Activated CD8-positive, alpha-beta memory T cell treated with anti-CD3 and anti-CD28 coated beads for 4 hours (primary cell): ENCODE data around the gene TSPAN1.

ENCODE experiments used
- DNase-seq, 2 donors: peaks; one replicate each; pipeline ENCODE4 v3.0.0-alpha.2; 2020; ENCODE audit warnings: low read depth in 2 of 2

The TSPAN1 gene, protein sequence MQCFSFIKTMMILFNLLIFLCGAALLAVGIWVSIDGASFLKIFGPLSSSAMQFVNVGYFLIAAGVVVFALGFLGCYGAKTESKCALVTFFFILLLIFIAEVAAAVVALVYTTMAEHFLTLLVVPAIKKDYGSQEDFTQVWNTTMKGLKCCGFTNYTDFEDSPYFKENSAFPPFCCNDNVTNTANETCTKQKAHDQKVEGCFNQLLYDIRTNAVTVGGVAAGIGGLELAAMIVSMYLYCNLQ

DNA sequence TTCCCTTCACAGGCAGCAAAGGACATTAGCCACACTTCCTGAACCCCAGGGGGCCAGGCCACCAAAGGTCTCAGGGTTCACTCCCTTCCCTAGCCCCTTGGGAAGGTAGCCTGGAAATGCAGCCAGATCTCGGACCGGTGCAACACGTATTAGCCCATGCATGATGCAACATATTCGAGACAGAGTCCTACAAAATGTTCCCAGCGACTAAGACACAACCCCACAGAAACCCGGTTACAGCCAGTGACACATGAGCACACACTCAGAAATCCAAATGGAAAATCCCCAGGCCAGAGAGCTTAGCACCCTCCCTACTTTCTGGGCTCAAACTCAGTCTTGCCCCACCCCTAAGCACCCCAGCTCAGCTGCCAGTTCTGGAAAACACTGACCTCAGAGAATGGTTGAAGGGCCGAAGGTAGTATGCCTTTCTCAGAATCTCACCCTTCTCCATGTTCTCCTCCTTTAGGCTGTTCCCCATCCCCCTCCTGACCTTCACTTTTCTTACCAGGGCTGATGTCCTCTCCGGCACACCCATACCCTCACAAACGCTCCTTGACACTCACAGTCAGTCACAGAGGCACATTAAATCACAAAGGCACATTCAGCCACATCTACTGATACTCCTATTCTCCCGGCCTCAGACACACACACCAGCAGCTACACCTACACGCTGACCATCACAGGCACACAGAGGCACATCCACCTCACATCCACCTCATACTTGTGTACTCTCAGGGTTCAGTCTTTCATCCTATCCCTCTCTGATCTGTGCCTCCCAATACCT lies at the start of gene TSPAN1:
TSS of gene TSPAN1 (plus strand) at position 640 of the 784 bp plus-strand sequence. CDS start 6,021 bp downstream, outside the sequence.
- no peak for DNase-seq

DNA sequence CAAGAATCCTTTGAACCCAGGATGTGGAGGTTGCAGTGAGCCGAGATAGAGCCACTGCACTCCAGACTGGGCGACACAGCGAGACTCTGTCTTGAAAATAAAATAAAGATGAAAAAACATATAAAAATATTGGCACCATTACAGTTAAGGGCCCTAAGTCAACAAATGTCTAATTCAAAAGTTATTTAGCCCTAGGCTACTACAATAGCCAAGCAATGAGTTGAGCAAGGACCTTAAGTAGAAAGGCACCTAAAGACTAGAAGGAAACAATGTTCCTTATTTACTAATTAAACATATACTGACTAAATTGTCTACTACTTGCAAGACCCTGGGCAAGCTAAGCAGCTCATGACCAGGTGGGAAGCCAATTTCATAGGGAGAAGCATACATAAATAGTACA lies 46.5 kb upstream of the TSPAN1 start:
- no peak for DNase-seq

DNA sequence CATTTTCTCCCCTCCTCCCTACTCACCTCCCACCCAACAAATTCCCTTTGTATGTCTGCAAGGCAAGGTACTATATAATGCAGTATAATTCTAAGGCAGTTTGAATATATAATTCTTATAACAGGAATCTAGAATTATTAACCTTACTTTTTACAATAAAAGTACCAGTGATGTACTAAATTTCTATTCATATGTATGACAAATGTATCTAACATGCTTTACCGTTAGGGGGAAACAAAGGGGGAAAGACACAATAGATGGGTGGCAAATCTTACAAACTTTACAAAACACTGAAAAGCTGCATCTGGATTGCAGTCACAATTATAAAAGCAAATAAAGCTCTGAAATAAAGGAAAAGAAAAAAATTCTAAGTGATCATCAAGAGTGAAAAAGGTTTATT lies 44.8 kb upstream of the TSPAN1 start:
- DNase-seq, result no peak

DNA sequence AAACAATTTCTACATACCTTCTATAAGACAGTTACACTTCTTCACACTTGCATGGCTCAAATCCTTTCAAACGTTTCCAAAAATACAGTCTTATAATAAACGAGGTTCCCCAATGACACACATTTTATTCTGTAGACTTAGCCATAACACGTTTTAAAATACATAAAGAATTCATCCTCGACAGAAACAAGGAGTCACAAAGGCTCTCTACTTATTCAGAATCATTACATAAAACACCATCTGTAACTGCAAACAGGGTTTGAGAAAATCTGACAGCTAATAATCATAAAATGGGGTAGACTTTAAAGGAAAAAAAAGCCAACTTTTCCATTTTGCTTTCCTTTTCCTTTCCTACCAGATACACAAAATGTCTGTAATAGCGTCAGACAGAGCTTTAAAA lies 44.3 kb upstream of the TSPAN1 start:
- no peak for DNase-seq

DNA sequence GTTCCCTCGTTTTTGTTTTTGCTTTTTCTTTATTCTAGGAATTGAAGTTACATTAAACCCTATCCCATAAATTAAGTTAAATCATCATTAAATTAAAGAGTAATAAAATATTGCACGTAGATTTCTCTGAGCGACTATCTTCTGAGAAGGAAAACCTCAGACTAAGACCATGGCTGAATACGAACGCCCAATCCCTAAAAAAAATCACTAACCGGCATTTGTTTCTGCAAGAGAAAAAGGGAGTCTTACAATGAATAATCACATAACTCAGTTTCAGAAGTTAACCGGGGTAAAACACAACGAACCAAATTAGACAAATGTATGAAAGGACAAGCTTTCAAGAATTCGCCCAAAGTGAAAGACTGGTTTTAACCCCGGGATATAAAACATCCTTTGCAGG lies 43.8 kb upstream of the TSPAN1 start:
- DNase-seq, result no peak

DNA sequence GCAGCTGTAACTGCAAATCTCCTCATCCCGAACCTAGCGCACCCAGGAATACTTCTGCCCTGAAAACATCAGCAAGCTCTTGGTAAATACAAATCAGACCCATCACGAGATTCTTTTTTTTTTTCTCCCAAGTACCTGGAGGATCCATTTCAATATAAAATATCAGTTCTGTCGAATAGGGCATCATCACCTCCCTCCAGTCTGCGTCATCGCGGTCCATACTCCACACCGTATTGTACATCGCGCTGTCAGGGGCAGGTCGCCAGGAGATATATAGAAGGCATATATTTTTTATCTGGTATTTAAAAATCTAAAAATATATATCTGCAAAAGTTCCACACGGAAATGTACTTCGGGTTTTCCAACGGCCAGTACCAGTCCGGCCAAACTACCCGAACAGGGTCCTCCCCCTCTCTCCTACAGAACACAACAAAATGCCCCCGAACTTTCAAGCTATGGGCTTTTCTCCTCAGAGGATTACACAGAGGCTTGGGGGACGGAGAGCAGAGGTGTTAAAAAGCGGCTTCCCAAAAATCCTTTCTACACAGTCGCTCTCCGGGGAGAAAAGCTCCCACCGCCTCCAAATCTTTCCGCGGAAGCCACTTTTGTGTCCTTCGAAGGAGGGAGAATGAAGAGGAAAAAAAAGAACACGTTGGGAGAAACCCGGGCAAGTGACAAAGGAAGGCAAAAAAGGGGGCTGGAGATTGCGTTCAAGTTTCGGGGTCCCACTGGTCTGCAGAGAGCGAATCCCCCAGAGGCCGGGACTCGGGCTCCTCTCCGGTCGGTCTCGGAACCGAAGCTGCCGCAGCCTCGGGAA lies 43.0 kb upstream of the TSPAN1 start:
- DNase-seq, result no peak

DNA sequence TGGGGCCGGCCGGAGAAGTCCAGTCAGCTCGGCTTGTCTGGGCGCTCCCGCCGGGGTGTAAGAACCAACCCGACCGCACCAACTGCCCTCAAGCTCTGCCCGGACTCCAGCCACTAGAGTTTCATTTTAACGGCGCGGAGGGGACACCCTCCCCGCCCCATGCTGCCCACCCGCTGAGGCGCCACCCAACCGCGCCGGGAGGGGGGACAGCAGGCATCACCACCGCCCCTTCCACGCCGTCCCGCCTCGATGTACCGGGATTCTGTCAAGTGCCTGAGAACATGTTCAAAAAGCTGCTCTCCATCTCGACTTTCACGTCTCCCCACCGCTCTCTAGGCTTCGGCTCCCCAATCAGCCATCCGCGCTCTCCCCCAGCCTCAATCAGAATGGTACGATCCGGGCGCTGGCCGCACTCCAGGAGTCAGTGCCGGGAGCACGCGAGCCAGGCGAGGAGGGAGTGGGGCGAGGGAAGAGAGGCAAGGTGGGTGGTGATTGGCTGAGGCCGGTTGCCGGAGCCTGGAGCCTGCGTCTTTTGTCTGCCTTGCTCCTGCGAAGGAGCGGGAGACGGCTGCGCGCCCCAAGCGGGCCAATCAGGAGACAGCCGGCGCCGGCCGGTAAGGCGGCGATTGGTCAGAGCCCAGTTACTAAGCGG lies 42.2 kb upstream of the TSPAN1 start, which contains the start of gene PIK3R3:
TSS of gene PIK3R3 (minus strand) at position 101 of the 652 bp plus-strand sequence. CDS start 677 bp downstream, outside the sequence.
- DNase-seq, result peak; percentile 73 to 76

DNA sequence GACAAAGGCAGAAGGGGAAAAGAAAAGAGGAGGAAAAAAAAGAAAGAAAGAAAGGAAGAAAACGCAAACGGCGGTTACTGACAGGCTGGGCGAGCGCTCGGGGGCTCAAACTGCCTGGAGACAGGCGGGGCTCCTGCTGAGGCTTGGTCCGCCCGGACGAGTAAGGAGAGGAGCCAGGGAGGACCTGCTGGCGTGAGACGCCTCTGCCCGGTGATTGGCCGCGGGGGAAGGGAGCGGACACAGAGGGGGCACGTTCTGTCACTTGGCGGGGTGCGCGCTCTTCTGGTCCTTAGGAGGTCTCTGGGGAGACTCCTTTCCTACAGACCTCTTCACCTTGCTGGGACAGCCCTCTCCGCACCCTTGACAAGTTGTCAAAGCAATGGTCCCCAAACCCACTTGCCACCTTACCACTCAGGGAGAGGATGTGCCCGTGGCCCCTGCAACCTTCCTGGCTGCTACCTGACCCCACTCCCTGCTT lies 41.7 kb upstream of the TSPAN1 start:
- peak; percentile 12 to 14 for DNase-seq

DNA sequence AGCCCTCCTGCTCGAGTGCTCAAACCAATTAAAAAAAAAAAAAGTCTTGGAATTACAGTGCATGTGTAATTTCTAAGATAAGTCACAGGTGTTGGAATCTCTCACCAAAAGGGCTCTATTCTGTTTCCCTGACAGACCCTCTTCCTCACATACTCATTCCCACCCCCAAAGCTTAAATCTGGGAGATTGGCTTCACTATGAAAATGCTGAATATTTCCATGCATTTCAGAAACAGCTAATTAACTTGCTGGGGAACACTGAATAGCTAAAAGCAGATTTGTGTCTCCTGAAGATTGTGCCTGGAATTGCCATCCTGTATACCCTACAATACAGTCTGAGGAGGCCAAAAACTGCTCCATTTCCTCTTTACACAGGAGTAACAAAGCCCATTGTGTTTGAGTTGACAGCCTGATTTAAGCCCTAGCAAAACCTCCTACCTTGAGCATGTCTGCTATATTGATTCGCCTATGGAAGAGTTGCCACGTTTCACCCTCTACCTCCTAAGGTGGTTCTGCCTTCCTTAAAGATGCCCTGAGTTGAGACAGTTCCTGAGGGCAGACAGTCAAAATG lies 41.0 kb upstream of the TSPAN1 start:
- DNase-seq, result no peak

DNA sequence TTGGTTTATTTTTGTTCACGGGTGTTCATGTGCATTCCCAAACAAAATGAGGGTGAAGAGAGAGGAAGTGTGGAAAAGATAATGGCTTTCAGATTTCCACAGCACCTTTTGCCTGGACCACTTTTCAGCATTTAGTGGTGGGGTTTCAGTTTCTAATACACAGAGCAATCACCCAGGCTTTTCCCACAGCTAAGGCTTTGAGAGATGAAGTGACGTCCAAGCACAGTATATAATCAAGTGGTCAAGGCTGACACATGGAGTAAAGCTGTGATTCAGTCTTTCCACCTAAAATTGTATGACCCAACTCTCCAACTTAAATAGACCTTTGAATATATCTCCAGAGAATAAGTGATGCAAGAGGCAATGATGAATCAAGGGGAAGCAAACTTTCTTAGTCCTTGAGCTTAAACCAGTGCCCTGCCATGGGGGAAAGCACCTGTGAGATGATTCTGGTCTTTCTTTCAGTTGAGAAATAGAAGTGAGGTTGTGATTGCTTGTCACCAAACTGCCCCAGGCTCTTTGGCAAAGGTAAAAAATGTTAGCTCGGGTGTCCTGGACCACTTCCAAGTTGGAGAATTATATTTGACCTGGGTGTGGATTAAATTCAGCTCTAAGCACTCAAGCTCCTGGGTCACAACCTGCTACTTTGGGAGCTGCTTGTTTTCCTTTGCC lies 40.1 kb upstream of the TSPAN1 start:
- DNase-seq, result no peak

DNA sequence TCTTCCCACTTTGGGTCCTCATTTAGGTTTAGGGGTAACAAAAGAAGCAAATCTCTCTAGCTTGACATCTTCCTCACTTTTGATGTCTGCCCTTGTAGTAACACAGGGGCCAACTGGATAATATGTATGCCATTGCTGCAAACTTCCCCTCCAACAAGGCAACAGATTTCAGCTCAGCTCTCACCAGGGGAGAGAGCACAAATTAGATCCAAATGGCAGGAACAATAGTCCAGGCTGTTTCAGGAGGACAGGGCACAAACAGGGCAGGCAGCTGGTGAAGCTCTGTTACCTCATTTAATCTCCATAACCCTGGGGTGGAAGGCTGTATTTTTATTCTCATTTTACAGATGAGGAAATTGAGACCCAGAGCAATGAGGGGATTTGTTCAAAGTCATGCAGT lies 38.2 kb upstream of the TSPAN1 start:
- no peak for DNase-seq

DNA sequence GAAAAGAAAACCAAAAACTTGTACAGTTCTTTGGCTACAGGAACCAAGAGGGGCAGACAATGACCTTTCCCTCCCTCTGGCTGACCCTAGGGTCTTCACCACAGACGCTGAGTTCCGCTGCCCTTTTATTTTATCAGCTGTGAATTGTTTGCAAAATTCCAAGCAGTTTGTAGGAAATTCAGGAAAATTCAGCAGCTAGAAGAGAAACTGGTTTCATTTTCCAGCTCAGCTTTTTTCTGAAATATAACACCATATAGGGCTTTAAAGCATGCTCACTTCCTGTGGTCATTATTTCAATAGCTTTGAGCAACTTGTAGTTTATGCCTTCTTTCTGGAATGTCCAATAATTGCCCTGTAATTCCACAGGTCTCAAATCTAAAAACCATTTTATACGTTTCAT lies 37.0 kb upstream of the TSPAN1 start:
- DNase-seq, result no peak

DNA sequence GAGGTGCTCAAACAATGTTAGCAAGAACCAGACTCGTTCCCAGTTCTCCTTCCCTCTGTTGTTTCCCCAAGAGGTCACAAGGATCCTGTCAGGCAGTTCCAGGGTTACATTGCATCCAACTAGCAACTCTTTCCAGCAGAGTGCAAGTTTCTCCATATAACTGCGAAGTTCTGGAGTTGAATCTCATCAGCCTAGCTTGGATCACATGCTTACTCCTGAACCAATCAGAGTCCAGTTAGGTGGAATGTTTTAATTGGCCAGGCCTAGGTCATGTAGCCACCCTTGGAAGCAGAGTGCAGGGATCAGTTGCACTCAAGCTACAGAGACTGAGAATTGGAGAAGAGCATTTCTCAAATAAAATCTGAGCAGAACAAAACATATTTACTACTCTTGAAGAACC lies 26.6 kb upstream of the TSPAN1 start:
- no peak for DNase-seq

DNA sequence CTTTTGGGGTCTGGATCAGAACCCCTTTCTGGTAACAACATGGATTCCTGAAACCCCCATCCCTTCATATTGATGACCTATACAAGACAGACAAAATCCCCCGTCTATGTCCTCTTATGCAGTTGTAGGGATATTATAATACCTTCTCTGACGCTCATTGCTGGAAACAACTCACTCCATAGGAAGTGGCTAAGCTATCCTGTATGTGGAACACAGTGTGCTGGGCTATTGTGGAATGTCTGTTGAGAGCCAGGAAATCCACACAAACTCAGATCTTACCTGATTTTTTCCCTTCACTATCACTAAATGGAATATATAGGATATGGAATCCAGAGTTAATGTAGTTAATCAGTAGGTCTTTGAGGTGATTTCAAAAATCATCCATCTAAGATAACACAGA lies 24.8 kb upstream of the TSPAN1 start:
- no peak for DNase-seq

DNA sequence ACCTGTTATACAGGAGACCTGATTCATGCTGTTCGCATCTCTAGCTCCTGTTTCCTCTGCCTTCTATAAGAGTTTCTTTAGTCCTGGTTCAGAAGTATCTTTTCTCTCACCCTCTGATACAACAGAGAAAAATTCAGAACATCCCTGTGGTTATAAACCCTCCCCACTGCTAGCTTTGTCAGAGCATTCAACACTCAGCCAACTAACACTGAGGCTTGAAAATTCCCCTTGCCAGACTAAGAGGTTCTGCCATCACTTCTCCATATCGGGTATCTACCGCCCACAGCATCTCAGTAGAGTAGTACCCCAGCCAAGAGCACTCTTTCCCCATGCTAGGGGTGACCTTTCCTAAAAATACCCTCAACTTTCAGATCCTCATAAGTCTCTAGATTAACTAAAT lies 22.9 kb upstream of the TSPAN1 start:
- no peak for DNase-seq

DNA sequence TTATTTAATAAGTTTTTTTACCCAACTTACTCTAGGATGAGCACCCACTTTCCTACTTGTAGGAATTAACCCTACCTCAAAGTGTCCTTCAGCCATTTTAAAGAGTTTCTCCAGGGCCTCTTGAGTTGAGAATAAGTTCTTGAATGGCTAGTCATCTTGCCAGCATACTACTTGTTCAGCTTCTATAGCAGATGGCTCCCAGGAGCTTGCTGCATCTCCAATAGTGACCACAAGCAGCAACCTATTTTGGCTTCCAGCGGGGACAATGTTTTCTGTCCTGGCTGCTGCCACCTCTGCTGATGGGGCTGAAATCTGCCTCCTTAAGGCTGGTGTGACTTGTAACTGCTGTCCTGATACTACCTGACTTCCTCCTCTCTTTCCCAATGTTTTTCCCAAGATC lies 21.7 kb upstream of the TSPAN1 start:
- DNase-seq, result no peak

DNA sequence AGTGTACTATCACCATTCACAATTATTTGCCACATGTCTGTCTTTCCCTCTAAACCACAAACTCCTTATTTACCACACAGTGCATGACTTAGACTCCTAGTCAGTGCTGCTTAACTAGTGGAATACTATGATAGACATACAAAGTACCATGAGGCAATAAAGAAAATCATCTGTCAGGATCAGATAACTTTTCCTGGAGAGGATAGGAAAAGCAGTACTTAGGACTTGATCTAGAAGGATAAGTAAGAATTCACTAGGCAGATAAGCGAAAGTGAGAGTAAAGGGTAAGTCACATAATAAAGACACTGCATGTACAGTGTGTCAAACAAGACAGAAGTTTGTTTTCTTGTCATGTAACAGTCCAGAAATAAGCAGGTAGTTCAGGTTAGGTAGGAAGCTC lies 21.2 kb upstream of the TSPAN1 start:
- DNase-seq, result no peak

DNA sequence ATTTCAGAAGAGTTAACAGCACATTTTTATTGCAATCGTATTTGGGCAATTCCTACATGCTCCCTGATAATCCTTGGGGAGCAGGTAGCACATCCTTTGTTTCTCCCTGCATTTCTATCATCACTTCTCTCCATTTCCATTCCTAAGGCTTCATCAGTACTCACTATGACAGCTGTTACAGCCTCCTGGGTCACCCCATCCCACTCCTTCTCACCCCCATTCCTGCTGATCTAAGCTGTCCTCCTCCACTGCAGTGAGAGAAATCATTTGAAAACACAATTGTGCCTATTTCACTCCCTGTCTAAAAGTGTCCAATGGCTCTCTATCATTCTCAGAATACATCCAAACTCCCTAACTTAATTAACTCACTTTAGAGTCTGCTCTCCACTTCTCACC lies 17.0 kb upstream of the TSPAN1 start:
- DNase-seq, result no peak

DNA sequence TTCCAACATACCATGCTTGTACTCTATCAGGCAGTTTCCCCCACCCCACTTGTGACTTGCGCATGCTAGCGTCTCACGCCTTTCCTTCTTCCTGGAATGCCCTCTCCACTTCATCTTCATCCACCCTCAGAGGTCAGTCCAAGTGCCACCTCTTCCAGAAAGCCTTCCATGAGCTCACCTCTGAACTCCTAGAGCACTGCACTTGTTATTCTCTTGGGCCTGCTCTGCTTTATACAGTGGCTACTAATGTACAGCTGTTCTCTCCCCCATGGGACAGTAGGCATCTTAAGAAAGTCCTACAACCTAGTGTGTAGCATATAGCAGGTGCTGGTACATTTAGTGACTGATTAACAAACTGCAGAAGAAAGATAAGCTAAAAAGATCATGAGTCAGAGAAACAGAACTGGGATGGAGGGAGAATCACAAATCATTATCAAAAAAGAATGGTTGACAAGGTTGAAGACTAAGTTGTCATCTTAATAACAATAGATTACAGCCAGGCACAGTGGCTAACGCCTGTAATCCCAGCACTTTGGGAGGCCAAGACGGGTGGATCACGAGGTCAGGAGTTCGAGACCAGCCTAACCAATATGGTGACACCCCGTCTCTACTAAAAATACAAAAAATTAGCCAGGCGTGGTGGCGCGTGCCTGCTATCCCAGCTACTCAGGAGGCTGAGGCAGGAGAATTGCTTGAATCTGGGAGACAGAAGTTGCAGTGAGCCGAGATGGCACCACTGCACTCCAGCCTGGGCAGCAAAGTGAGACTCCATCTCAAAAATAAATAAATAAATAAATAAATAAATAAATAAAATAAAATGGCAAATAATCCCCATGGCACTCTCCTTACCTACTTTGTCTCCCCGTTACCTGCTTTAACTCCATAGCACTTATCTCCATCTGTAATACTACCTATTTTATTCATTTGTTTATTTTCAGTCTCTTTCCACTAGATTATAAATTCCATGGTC lies 16.3 kb upstream of the TSPAN1 start:
- no peak for DNase-seq

DNA sequence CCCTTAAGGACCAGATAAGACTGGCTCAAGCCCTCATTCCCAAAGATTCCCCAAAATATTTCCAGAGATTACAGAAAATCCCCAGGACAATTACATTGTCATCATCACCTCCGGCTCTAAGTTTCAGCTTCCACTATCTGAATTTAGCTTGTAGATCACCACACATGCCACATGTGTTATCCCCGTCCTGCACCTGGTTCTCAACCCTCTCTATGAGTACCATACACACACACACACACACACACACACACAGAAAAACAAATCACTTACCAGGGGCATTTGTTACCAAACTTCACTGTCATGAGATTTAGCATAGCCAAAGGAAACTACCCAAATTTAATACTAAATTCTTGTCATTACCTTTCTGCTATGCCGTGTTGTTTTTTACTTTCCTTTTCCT lies 15.4 kb upstream of the TSPAN1 start:
- DNase-seq, result no peak
